ENCODE data around the gene AKR1B15. TPM values are rescaled to one million over a fixed set of nuclear protein-coding genes. Genes with fewer than 3 reads are reported as not detected.

The AKR1B15 gene
- total RNA-seq (not detected), total RNA-seq (0 reads per million in 2 donors)

DNA sequence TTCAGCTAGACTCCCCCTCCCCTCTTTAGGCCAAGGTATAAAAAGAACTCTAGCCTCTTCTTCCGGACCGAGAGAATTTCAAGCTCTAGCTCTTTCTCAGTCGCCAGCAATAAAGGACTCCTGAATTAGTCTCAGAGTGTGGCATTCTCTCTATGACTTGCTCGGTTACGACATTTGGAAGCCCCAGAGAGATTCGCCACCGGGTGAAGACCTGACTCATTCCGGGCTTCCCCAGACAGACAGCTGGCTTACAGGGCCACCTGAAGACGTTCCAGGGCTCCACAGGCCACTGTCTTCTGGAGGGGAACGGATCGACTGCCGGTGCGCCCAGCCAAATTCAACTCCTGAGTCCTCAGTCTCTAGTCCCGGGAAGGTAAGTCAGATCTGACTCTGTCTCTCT, at the start of gene AKR1B15:
Gene AKR1B15, plus strand, starts transcription at position 234 of the 400 bp plus-strand sequence. CDS start 15,510 bp downstream, outside the sequence.
- ATAC-seq (no peak), DNase-seq (no peak)
- no peak within 1 kb of the TSS for H3K4me3 Mint-ChIP-seq
- peaks cover 4% of the 10 kb centered on the region for H3K36me3 Mint-ChIP-seq (ENCODE audit: low read depth)
- no peaks in the 10 kb centered on the region for H3K9me3 ChIP-seq (ENCODE audit: control insufficient read depth, low read length, poor library complexity, severe bottlenecking)
- no peak within 1 kb of the TSS for H3K27ac Mint-ChIP-seq
- peaks cover 59% of the 10 kb centered on the region for H3K27me3 Mint-ChIP-seq
- H3K4me1 Mint-ChIP-seq, result peaks cover 8% of the 10 kb centered on the region

DNA sequence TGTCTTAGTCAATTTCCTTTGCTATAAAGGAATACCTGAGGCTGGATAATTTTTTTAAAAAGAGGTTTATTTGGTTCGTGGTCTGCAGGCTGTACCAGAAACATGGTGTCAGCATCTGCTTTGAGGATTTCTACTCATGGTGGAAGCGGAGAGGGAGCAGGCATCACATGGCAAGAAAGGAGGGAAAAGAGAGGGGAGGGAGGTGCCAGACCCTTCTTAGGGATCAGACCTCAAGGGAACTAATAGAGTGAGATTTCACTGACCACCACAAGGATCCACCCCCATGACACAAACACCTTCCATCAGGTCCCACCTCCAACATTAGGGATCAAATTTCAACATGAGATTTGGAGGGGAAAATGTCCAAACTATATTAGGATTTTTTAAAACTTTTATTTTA, 48.5 kb upstream of the AKR1B15 start:
- H3K4me1 Mint-ChIP-seq, result no peaks in the 10 kb centered on the region
- ATAC-seq (no peak), DNase-seq (no peak)
- H3K27me3 Mint-ChIP-seq, result peaks cover 18% of the 10 kb centered on the region
- H3K27ac Mint-ChIP-seq, result no peak overlapping the region
- no peaks in the 10 kb centered on the region for H3K36me3 Mint-ChIP-seq (ENCODE audit: low read depth)
- H3K9me3 ChIP-seq (ENCODE audit: control insufficient read depth, low read length, poor library complexity, severe bottlenecking), result no peaks in the 10 kb centered on the region
- no peak overlapping the region for H3K4me3 Mint-ChIP-seq

DNA sequence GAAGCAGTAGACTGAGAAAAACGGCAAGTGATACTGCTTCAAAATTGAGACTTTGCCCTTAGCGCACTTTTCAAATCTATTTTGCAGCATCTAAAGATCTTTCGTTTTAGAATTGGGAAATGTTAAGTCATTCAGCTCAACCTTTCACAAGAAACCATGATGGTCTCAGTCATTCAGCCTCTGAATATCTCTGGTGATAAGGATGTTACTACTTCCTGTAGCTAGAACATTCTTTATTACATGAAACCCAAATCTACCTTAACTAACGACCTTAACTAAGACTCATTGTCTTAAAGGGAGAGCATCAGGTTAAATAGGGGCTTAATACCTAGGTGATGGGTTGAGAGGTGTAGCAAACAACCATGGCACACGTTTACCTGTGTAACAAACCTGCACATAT, 47.9 kb upstream of the AKR1B15 start:
- no peak overlapping the region for H3K27ac Mint-ChIP-seq
- H3K27me3 Mint-ChIP-seq, result peaks cover 18% of the 10 kb centered on the region
- ATAC-seq, result no peak
- H3K36me3 Mint-ChIP-seq (ENCODE audit: low read depth), result no peaks in the 10 kb centered on the region
- DNase-seq, result no peak
- H3K9me3 ChIP-seq (ENCODE audit: control insufficient read depth, low read length, poor library complexity, severe bottlenecking), result no peaks in the 10 kb centered on the region
- H3K4me1 Mint-ChIP-seq, result no peaks in the 10 kb centered on the region
- H3K4me3 Mint-ChIP-seq, result no peak overlapping the region

DNA sequence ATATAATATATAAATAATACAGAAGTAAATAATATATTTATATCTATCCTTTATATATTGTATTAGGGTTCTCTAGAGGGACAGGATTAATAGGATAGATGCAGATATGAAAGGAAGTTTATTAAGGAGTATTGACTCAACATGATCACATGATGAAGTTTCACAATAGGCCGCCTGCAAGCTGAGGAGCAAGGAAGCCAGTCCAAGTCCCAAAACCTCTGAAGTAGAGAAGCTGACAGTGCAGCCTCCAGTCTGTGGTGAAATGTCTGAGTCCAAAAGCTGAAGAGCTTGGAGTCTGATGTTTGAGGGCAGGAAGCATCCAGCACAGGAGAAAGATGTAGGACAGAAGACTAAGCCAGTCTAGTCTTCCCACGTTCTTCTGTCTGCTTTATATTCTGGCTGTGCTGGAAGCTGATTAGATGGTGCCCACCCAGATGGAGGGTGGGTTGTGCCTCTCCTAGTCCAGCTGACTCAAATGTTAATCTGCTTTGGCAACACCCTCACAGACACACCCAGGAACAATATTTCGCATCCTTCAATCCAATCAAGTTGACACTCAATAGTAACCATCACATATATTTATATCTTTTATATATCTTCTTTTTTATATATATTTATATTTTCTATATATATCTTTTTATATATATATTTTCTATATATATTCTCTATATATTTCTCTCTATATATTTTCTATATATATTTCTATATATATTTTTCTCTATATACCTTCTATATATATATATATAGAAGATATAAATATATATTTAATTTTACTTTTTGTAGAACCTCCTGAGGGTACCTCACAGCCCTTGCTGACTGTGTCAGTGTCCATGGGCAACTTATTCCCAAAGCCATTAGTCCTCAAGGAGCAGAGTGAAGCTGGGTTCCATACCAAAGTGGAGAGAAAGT, 46.2 kb upstream of the AKR1B15 start:
- H3K36me3 Mint-ChIP-seq (ENCODE audit: low read depth), result no peaks in the 10 kb centered on the region
- no peak for DNase-seq
- peaks cover 18% of the 10 kb centered on the region for H3K27me3 Mint-ChIP-seq
- no peaks in the 10 kb centered on the region for H3K9me3 ChIP-seq (ENCODE audit: control insufficient read depth, low read length, poor library complexity, severe bottlenecking)
- ATAC-seq, result no peak
- H3K4me1 Mint-ChIP-seq, result no peaks in the 10 kb centered on the region
- no peak overlapping the region for H3K4me3 Mint-ChIP-seq
- H3K27ac Mint-ChIP-seq, result no peak overlapping the region

DNA sequence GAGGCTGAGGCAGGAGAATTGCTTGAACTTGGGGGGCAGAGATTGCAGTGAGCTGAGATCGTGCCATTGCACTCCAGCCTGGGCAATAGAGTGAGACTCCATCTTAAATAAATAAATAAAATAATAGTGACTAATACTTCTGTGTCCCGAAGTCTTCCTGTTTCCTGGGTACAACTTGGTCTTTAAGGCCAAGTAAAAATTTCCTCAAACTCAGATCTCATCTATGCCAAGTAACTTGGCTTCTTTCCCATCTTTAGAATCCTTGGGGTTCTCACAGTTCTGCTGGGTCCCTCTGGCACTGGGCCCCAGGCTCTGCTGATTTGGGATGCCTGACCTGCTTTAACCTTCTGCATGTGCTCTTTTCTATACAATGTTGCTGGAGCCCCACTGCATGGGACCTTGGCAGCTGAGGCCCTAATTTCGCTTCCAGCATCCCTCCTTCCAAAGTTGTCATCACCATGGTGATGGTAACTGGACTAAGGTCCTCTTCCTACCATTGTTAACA, 44.2 kb upstream of the AKR1B15 start:
- H3K9me3 ChIP-seq (ENCODE audit: control insufficient read depth, low read length, poor library complexity, severe bottlenecking), result no peaks in the 10 kb centered on the region
- no peak overlapping the region for H3K27ac Mint-ChIP-seq
- no peaks in the 10 kb centered on the region for H3K4me1 Mint-ChIP-seq
- H3K4me3 Mint-ChIP-seq, result no peak overlapping the region
- H3K36me3 Mint-ChIP-seq (ENCODE audit: low read depth), result no peaks in the 10 kb centered on the region
- peaks cover 18% of the 10 kb centered on the region for H3K27me3 Mint-ChIP-seq
- DNase-seq, result no peak
- ATAC-seq, result no peak

DNA sequence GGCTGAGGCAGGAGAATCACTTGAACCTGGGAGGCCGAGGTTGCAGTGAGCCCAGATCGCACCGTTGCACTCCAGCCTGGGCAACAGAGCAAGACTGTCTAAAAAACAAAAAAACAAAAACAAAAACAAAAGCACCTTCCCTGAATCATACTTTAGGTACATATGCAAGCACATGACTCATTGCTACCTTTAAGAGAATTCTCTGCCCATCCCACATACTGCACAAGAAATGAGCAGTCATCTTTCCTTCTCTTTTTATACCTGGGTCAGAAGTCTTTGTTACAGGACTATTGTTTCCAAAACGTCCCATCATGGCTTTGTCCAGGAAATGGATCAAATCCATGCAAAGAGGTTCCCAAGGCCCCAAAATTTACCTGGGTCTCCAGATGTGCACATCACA, 43.1 kb upstream of the AKR1B15 start:
- H3K36me3 Mint-ChIP-seq (ENCODE audit: low read depth), result no peaks in the 10 kb centered on the region
- no peak overlapping the region for H3K4me3 Mint-ChIP-seq
- H3K4me1 Mint-ChIP-seq, result no peaks in the 10 kb centered on the region
- H3K27ac Mint-ChIP-seq, result no peak overlapping the region
- no peak for ATAC-seq
- no peaks in the 10 kb centered on the region for H3K9me3 ChIP-seq (ENCODE audit: control insufficient read depth, low read length, poor library complexity, severe bottlenecking)
- peaks cover 10% of the 10 kb centered on the region for H3K27me3 Mint-ChIP-seq
- DNase-seq, result no peak

DNA sequence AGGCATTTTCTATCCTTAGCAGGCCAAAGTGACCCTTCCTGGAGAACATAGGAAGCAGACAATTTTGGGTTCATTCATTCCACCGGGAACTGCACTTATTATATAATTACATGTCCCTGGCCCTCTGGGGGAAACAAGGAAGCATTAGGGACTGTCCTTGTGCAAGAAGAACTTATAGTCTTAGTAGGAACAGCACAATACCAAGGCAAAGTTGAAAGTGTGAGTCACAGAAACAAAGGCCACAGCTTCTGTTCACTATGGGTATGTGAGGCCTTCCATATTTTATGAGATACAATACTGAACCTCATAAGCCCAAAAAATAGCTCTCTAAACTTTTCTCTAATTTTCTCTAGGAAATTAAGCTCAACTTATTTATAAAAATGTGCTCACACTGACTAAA, 39.9 kb upstream of the AKR1B15 start:
- Mint-ChIP-seq H3K27me3 (peaks cover 5% of the 10 kb centered on the region), H3K27ac (no peak overlapping the region), H3K36me3 (ENCODE audit: low read depth) (no peaks in the 10 kb centered on the region), H3K4me1 (no peaks in the 10 kb centered on the region), H3K4me3 (no peak overlapping the region)
- DNase-seq, result no peak
- no peak for ATAC-seq
- no peaks in the 10 kb centered on the region for H3K9me3 ChIP-seq (ENCODE audit: control insufficient read depth, low read length, poor library complexity, severe bottlenecking)

DNA sequence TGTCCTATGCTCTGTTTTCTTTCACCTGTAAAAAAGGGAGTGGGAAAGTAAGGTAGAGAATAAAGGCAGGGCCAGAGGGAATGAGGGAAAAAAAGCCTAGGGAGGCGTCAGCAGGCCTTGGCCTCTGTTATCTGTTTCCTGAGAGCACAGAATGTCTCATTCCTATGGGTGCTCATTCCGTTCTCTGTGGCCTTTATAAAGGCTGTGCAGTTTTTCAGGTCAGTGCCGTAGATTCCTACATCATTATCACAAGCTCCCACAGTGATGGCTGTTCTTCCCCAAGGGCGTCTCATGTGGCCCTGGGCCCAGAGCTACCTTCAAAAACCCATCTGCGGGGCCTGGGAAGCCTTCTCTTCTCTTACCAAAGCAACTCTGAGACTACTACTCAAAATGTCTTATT, 38.3 kb upstream of the AKR1B15 start:
- DNase-seq (no peak), ATAC-seq (no peak)
- Mint-ChIP-seq H3K4me3 (no peak overlapping the region), H3K36me3 (ENCODE audit: low read depth) (peaks cover 2% of the 10 kb centered on the region), H3K27ac (no peak overlapping the region), H3K27me3 (peaks cover 14% of the 10 kb centered on the region), H3K4me1 (peaks cover 3% of the 10 kb centered on the region)
- H3K9me3 ChIP-seq (ENCODE audit: control insufficient read depth, low read length, poor library complexity, severe bottlenecking), result no peaks in the 10 kb centered on the region

DNA sequence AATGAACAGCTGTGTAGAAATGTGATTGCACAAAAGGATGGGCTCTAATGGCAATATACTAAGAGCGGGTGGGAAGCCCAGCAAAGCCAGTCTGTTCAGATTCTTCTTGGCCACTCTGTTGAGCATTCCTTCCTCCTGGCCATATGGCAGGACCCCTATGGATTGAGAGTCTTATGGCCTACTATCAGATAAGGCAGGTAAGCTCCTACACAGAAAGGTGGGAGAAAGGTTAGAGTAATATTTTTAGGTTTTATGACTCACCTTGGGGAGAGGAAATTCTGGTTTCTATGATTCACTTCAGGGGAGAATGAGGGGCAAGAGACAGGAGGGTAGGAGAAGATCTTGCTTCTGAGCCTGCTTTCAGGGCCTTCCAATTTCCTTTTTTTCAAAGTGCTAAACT, 36.6 kb upstream of the AKR1B15 start:
- Mint-ChIP-seq H3K4me3 (no peak overlapping the region), H3K27me3 (peaks cover 31% of the 10 kb centered on the region), H3K4me1 (peaks cover 3% of the 10 kb centered on the region), H3K27ac (no peak overlapping the region), H3K36me3 (ENCODE audit: low read depth) (peaks cover 2% of the 10 kb centered on the region)
- H3K9me3 ChIP-seq (ENCODE audit: control insufficient read depth, low read length, poor library complexity, severe bottlenecking), result no peaks in the 10 kb centered on the region
- DNase-seq (no peak), ATAC-seq (no peak)

DNA sequence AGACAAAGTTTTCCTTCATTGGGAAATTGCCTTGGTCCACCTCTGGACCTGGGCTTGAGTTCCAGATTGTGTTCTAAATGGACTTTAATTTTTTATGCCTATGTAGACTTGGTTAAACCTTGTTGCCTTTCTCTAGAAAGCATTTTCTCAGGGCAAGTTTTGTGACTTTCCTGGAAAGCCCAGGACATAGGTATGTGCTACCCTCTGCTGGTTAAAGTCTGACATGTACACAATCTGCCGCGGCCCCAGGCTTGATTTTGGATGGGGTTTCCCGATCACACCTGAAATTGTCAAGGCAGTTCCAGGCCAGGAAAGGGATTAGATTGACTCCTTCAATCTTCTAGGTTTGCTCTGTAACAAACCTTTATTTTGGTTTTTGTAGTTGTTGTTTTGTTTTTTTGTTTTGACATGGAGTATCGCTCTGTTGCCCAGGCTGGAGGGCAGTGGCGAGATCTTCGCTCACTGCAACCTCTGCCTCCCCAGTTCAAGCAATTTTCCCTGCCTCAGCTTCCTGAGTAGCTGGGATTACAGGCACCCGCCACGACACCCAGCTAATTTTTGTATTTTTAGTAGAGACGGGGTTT, 35.6 kb upstream of the AKR1B15 start:
- Mint-ChIP-seq H3K4me3 (no peak overlapping the region), H3K36me3 (ENCODE audit: low read depth) (peaks cover 2% of the 10 kb centered on the region), H3K27ac (no peak overlapping the region), H3K4me1 (peaks cover 3% of the 10 kb centered on the region), H3K27me3 (peaks cover 36% of the 10 kb centered on the region)
- ATAC-seq (peak; percentile 61), DNase-seq (peak in 1 of 3 donors; percentile 8)
- no peaks in the 10 kb centered on the region for H3K9me3 ChIP-seq (ENCODE audit: control insufficient read depth, low read length, poor library complexity, severe bottlenecking)

DNA sequence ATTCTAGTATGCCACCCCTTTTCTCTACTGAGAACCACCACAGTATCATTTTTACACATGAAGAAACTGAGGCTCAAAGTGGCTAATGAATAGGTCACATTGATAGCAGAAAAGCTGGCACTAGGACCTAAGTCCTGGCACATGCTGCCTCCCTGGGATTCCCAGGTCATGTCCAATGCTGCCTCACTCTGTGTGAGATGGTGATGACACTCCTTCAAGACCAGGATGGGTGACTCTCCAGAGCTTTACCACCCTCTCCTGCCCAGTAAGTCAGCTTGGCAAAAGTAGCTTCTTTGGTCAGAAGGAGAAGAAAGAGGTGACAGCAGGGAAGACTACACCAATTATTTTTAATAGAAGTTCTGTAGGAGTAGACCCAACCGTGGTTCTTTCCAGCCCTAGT, 34.8 kb upstream of the AKR1B15 start:
- Mint-ChIP-seq H3K4me1 (peaks cover 3% of the 10 kb centered on the region), H3K4me3 (no peak overlapping the region), H3K27me3 (peaks cover 41% of the 10 kb centered on the region), H3K27ac (no peak overlapping the region), H3K36me3 (ENCODE audit: low read depth) (peaks cover 2% of the 10 kb centered on the region)
- H3K9me3 ChIP-seq (ENCODE audit: control insufficient read depth, low read length, poor library complexity, severe bottlenecking), result no peaks in the 10 kb centered on the region
- DNase-seq, result no peak
- ATAC-seq, result no peak

DNA sequence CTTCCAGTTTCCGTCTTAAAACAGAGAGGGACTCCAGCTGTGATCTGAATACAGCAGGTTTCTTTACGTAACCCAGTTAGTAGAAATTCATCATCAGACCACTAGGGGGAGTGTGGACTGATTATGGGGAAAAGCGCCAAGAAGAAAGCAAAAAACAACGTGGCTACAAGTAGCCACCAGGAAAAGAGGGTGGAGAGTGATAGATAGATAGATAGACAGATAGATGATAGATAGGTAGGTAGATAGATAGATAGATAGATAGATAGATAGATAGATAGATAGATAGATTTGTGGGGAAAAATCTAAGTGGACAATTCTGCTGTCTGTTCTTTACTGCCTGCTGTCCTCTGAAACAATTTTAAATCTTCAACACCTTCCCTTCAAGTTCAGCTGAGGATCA, 34.2 kb upstream of the AKR1B15 start:
- DNase-seq (peak in 1 of 3 donors; percentile 7), ATAC-seq (peak; percentile 75)
- H3K9me3 ChIP-seq (ENCODE audit: control insufficient read depth, low read length, poor library complexity, severe bottlenecking), result no peaks in the 10 kb centered on the region

DNA sequence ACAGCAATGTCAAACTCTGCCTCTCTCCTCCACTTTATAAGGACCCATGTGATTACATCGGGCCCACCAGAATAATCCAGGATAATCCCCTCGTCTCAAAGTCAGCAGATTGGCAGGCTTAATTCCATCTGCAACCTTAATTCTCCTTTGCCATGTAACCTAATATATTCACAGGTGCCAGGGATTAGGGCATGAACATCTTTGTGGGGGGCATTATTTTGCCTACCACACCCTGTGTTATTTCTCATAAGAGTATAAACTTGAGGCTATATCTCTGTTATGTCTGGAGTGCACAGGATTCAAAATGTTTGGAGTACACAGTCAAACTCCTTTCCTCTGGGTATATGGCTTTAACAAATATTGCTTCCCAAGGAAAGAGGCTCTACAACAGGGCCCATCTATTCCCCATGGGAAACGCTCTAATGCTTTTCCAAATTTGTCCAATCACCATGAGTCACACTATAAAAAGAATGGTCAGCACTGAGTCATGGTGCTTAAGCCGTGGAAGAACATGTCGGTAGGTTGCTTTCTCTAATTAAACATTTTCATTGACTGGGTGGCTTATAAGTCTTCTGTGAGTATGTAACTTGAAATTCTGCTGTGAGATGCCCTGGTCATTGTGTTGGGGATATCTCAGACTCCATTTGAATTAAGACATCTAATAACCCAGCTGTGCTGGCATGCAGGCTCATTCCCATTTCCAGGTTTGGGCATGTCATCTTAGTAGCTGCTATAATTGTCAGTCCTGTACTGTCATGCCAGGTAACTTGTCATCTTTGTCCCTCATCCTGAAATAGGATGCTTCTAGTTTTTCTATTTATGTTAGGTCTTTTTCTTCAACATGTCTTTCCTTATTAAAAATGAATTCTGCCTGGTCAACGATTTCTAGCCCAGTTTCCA, 33.1 kb upstream of the AKR1B15 start:
- peaks cover 3% of the 10 kb centered on the region for H3K4me1 Mint-ChIP-seq

More for the DNA sequence above, 34.2 kb upstream of the AKR1B15 start:
- peaks cover 2% of the 10 kb centered on the region for H3K36me3 Mint-ChIP-seq (ENCODE audit: low read depth)
- no peak overlapping the region for H3K27ac Mint-ChIP-seq
- H3K4me3 Mint-ChIP-seq, result no peak overlapping the region
- H3K4me1 Mint-ChIP-seq, result peaks cover 3% of the 10 kb centered on the region
- H3K27me3 Mint-ChIP-seq, result peaks cover 41% of the 10 kb centered on the region

More for the DNA sequence above, 33.1 kb upstream of the AKR1B15 start:
- Mint-ChIP-seq H3K4me3 (no peak overlapping the region), H3K27me3 (peaks cover 46% of the 10 kb centered on the region), H3K36me3 (ENCODE audit: low read depth) (peaks cover 2% of the 10 kb centered on the region), H3K27ac (no peak overlapping the region)
- DNase-seq (no peak), ATAC-seq (no peak)
- H3K9me3 ChIP-seq (ENCODE audit: control insufficient read depth, low read length, poor library complexity, severe bottlenecking), result no peaks in the 10 kb centered on the region
